ENCODE measurements around the gene MED16.

The MED16 gene

GRCh38 chr19:927351-927779 lies 34.4 kb upstream of the MED16 start:
- DNase-seq: no peak

- DNase-seq: no peak
Measured at GRCh38 chr19:926589-927350, 33.8 kb upstream of the MED16 start.

- no peak for DNase-seq
Measured at GRCh38 chr19:926323-926588, 33.3 kb upstream of the MED16 start.

DNA sequence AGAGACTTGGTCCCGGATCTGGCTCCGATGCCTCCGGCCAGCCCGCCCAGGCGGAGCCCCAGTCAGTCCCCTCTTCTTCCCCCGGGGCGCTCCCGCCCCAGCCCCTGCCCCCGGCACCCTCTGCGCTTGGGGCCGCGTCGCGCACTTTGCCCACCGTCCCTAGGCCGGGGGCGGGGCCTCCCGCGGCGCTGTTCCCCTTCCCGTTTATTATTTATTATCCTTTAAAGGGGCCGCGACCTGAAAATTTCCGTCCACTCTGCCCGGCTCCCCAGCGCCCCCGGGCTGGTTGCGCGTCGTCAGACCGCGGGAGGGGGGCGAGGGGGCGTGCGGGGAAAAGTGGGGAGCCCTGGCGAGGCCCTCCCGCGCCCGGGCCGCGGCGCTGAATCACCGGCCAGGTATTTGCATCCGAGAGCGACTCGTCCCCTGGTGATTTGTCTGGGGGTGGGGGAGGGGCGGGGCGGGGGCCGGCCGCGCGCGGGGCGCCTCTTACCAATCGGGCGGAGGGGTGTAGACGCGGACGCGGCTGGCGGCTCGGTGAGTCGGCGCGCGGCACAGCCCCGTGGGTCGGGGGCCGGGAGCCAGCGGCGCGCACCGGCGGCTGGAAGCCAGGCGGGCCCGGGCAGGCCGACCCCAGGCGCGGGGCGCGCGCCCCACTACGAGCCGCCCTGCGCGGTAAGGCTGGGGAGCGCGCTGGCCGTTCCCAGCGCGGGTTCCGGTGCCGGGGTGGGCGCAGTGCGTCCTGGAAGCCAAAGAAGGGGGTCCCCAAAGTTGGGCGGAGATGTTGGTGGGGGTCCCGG lies 32.7 kb upstream of the MED16 start, which contains the start of gene ARID3A:
Gene ARID3A, plus strand, starts transcription at position 510 of the 797 bp plus-strand sequence. CDS start 3,494 bp downstream, outside the sequence.
- peak; percentile 70 to 72 for DNase-seq

DNA sequence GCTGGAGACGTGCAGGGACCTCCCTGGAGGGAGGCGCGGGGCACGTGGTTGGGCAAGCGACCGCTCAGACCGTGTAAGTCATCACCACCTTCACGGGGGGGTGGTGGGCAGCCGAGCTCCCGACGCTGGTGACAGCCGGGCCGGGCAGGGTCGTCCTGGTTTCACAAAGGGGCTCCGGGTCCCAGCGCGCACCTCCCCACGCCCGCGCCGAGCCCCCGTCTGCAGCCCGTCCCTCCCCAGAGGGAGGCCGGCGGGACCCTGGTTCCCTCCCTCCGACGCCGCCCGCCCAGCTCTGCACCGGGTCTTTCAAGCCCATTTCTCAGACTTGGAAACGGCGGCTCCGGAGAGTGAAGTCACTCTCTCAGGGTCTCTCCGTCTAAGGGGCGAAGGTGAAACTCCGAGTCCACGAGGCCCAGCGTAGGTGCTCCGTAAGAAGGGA lies 32.1 kb upstream of the MED16 start:
- peak in 1 of 2 experiments; percentile 56 for DNase-seq

GRCh38 chr19:924553-925086 lies 31.6 kb upstream of the MED16 start:
- DNase-seq: no peak

GRCh38 chr19:920051-920864 lies 27.3 kb upstream of the MED16 start:
- DNase-seq: peak; percentile 65 to 66

DNA sequence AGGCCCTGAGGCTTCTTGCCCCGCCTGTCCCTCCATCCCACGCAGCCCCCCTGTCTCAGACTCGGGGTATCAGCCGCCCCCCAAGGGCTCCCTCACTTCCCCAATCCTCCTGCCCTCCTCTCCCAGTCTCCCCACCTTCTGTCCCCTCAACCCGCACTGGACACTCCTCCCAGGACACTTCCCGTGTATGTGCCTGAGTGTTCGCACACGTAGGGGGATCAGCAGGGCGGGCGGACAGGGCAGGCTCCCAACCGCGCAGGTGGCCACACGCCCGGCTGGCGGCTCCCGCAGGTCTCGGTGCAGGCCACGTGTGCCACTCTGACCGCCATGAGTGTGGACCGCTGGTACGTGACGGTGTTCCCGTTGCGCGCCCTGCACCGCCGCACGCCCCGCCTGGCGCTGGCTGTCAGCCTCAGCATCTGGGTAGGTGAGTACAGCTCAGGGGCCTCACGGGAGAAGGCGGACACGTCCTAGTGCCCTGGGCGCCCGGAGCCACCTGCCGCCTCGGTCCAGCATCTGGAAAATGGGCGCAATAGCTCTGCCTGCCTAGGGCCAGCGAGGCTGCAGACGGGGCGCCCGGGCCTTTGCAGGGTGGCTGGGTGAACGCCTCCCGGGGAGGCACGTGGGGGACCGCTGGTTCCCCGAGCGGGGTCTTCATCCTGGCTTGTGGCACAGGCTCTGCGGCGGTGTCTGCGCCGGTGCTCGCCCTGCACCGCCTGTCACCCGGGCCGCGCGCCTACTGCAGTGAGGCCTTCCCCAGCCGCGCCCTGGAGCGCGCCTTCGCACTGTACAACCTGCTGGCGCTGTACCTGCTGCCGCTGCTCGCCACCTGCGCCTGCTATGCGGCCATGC lies 26.4 kb upstream of the MED16 start:
- peak in 1 of 2 experiments; percentile 42 for DNase-seq

DNA sequence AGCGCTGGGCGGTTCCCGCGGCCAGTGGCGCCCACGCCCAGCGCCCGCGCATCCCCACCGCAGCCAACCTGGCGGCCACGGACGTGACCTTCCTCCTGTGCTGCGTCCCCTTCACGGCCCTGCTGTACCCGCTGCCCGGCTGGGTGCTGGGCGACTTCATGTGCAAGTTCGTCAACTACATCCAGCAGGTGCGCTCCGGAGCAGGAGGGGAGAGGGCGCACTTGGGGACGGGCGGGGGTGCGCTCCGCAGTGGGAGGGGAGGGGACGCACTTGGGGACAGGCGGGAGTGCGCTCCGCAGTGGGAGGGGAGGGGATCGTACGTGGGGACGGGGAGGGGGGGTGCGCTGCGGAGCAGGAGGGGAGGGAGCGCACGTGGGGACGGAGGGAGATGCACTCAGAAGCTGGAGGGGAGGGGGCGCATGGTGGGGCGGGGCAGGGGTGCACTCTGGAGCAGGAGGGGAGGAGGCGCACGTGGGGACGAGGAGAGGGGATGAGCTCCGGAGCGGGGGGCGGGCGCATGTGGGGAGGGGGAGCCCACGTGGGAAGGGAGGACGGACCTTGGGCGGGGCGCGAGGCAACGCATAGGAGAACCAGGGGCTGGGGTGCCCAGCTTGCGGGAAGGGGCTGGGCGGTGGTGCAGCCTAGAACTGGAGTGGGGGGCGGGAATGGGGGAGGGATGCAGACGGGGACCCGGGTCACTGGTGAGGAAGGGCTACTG lies 25.7 kb upstream of the MED16 start:
- DNase-seq: no peak

- no peak for DNase-seq
Measured at GRCh38 chr19:918152-918437, 25.1 kb upstream of the MED16 start.

- DNase-seq: no peak
Measured at GRCh38 chr19:917323-918151, 24.6 kb upstream of the MED16 start, which contains the start of gene KISS1R. Gene KISS1R, plus strand, starts transcription at chr19:917333. Its CDS starts 170 bp downstream, at chr19:917503.

DNA sequence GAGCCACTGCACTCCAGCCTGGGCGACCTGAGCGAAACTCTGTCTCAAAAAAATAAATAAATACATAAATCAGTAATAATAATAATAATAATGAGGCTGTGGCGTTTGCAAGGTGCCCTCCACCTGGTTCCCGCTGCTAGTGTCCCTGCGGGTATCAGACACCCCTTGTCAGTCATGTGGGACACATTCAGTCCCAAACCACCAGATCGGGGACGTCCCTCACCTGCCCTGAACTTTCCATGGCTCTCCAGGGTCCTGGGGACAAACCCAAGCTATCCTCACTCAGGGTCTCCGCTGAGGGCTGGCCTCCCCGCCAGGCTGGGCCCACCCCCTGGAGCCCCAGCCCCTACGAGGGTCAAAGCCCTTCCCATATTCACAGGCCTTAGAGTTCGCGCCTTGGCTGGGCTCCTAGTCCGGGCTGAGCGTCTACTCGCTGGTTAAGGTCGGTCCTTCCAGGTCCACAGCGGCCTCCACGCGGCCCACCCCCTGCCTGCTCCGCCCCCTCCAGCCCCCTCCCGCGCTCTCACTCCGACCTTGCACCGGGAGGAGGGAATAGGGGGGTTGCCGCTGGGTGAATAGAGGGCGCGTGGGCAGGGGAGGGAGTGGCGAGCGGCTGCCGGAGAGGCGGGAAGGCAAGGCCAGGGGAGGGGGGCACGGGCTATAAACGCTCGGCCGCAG lies 23.8 kb upstream of the MED16 start:
- peak; percentile 52 to 55 for DNase-seq

DNA sequence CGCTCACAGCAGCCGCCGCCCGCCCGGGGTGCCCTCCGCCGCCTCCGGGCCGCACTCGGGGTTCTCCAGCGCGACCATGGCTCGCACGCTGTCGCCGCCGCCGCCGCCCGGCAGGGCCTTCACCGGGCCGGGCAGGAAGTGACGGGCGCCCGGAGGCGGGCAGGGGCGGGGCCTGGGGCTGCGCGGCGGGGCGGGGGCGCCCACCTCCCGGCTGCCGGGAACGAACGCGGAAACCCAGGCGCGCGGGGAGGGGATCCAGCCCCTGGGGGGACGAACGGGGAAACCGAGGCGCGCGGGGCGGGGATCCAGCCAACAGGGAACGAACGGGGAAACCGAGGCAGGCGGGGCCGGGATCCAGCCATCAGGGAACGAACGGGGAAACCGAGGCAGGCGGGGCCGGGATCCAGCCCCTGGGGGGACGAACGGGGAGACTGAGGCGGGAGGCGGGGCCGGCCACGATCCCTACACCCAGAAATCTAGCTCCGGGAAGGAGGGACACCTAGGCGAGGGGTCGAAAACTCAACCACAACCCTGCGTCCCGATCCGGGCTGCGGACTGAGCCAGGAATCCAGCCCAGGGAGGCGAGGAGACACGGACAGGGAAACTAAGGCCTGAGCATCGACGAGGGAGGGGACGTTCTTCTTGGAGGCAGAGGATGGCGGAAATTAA lies 20.2 kb upstream of the MED16 start, which contains the start of gene R3HDM4:
Gene R3HDM4, minus strand, starts transcription at position 140 of the 669 bp plus-strand sequence. Its CDS starts 62 bp downstream, at position 78.
- DNase-seq: peak; percentile 83 to 88

- DNase-seq: no peak
Measured at GRCh38 chr19:912181-913079, 19.4 kb upstream of the MED16 start.

DNA sequence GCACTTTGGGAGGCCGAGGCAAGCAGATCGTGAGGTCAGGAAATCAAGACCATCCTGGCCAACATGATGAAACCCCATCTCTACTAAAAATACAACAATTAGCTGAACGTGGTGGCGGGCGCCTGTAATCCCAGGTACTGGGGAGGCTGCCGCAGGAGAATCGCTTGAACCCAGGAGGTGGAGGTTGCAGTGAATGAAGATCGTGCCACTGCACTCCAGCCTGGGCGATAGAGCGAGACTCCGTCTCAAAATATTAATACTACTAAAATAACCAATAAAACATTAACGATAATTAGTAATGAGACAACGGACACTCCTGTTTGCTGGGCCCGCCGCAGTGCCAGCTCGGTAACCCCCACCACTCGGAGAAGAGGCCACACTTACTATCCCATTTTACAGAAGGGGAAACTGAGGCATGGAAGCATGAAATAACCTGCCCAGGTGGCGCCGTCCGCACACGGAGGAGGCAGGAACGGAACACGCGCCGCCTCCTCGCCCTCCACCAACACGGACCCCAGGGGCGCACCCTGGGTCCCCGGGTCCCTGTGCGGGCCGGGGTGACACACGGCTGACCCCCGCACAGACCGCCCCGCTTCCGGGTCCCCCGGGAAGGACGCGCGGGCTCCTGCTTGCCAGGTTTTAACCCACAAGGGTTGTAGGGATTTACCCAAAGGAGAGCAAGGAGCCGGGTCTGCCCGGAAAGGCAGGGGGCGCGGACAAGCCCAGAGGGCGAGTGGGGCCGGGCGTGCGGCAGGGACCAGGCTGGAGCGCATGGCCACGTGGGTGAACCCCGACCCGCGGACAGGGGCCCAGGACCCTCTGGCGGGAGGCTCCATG lies 18.4 kb upstream of the MED16 start:
- no peak for DNase-seq

DNA sequence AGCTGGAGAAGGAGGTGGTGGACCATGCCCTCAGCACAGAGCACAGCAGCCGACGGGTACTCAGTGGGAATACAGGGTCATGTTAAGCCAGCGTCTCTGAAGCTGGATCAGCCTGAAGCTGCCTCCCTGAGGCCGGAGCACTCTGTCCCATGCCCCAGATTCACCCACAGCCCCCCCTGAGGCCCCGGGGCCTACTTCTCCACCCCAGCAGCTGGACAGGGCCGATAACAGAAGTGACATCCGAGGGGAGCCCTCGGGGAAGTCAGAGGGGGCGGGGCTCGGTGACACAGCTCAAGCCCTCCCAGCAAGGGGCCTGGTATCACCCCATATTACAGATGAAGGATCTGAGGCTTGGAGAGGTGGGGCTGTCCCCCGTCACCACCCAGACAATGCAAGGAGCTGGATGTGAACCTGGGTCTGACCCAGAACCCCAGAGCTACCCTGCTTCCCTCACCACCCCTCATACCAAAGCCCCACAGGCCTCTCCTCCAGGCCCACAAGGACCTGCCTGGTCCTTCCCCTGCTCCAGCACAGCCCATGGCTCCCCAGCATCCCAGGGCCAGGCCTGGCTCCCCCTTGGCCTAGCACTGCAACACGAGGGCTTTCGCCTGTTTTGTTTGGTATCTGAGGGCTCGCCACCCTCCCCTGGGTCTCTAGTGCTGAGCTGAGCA lies 14.3 kb upstream of the MED16 start:
- no peak for DNase-seq

GRCh38 chr19:906480-906879 lies 13.5 kb upstream of the MED16 start:
- DNase-seq: no peak

All from stimulated activated CD4-positive, alpha-beta T cell treated with anti-CD3 and anti-CD28 coated beads, Interleukin-4, amount 100 ng/mL, for 4 hours (primary cell).